A673 (cell line): ENCODE data around the gene GPR161.

Experiments
- CTCF ChIP-seq: fragments of 300-800, 200-600 bp; sonication (generic); conservative IDR thresholded peaks from 2 replicates; pipeline ENCODE4 v1.5.1; 2017; ENCODE audit warnings: low read depth, mild to moderate bottlenecking, antibody characterized with exemption, low read length, moderate library complexity, mixed read lengths
- EZH2 ChIP-seq: fragments of 200-600 bp; sonication (generic); IDR thresholded peaks from 2 replicates; pipeline ENCODE4 v1.6.1; 2017; ENCODE audit warnings: borderline replicate concordance, low read depth, mild to moderate bottlenecking, mixed read lengths, antibody characterized with exemption, low read length; ENCODE audit not compliant: poor library complexity, severe bottlenecking

GRCh38 chr1:168092566-168093355 lies 44.0 kb downstream of the GPR161 start:
- TF ChIP-seq EZH2 (no peak), CTCF (0 out of 2 replicates have a peak, but pooled peaks have one; percentile 23)
